OCI-LY3 (cell line): Measurements from ENCODE around the gene HMSD.

ENCODE experiments used
- H2AFZ ChIP-seq: fragments of 200-600, 300-600 bp; shearing (Covaris generic); 2 replicates; pipeline ENCODE4 v1.6.0; 2014; ENCODE audit warnings: antibody characterized with exemption, low read depth, low read length
- H3K27ac ChIP-seq: fragments of 200-600, 300-600 bp; sonication (generic); 2 replicates; pipeline ENCODE4 v1.5.1; 2014; ENCODE audit warnings: mild to moderate bottlenecking, low read length, moderate library complexity, mixed read lengths
- H3K27me3 ChIP-seq: fragments of 200-600, 300-600 bp; sonication (generic); 2 replicates; pipeline ENCODE4 v1.6.1; 2014; ENCODE audit warnings: low read depth, low read length, mixed read lengths
- H3K36me3 ChIP-seq: fragments of 200-600, 300-600 bp; sonication (generic); replicated peaks from 2 replicates; pipeline ENCODE3; 2014; ENCODE audit warnings: low read depth, low read length, mixed read lengths
- H3K4me1 ChIP-seq: fragments of 300-600, 200-600 bp; sonication (generic); 2 replicates; pipeline ENCODE4 v1.6.1; 2014; ENCODE audit warnings: low read length, mixed read lengths
- H3K4me2 ChIP-seq: fragments of 200-600, 300-600 bp; sonication (generic); 2 replicates; pipeline ENCODE4 v1.6.1; 2014; ENCODE audit warnings: low read length, mixed read lengths
- H3K4me3 ChIP-seq: fragments of 300-600, 200-600 bp; sonication (generic); 2 replicates; pipeline ENCODE4 v1.5.1; 2014; ENCODE audit warnings: antibody characterized with exemption, mild to moderate bottlenecking, low read length, moderate library complexity
- H3K79me2 ChIP-seq: fragments of 300-600, 200-600 bp; shearing (Covaris generic); 2 replicates; pipeline ENCODE4 v1.6.1; 2014; ENCODE audit warnings: mild to moderate bottlenecking, low read length, mixed read lengths
- H3K9ac ChIP-seq: fragments of 300-600, 200-600 bp; shearing (Covaris generic); 2 replicates; pipeline ENCODE4 v1.6.0; 2014; ENCODE audit warnings: mild to moderate bottlenecking, low read length, moderate library complexity
- H3K9me3 ChIP-seq: fragments of 200-600, 300-600 bp; shearing (Covaris generic); 2 replicates; pipeline ENCODE4 v1.6.1; 2014; ENCODE audit warnings: low read length, mixed read lengths; ENCODE audit not compliant: insufficient read depth
- H4K20me1 ChIP-seq: fragments of 200-600, 300-600 bp; sonication (generic); 2 replicates; pipeline ENCODE4 v1.6.1; 2016; ENCODE audit warnings: low read length, mixed read lengths; ENCODE audit not compliant: insufficient read depth
- CTCF ChIP-seq: fragments of 200-600, 300-600 bp; sonication (generic); IDR thresholded peaks from 2 replicates; pipeline ENCODE4 v1.5.1; 2014; ENCODE audit warnings: antibody characterized with exemption, low read length, low read depth
- EZH2phosphoT487 ChIP-seq: fragments of 200-600 bp; shearing (Covaris generic); IDR thresholded peaks from 2 replicates; pipeline ENCODE4 v1.6.1; 2018; ENCODE audit warnings: antibody characterized with exemption, mixed run types, low read depth

Gene HMSD

GRCh38 chr18:63987743-63988142, 38.6 kb downstream of the HMSD start:
- Histone ChIP-seq H3K9ac (no peak overlapping the region), H2AFZ (no peak overlapping the region), H3K4me2 (no peak overlapping the region), H3K27ac (no peak overlapping the region), H3K36me3 (peaks cover 3% of the 10 kb centered on the region), H3K4me1 (no peaks in the 10 kb centered on the region), H3K79me2 (no peaks in the 10 kb centered on the region), H3K9me3 (no peaks in the 10 kb centered on the region), H4K20me1 (no peaks in the 10 kb centered on the region), H3K27me3 (no peaks in the 10 kb centered on the region), H3K4me3 (no peak overlapping the region)
- TF ChIP-seq CTCF (no peak), EZH2phosphoT487 (no peak)

GRCh38 chr18:63992751-63993150, 43.6 kb downstream of the HMSD start:
- peaks cover 10% of the 10 kb centered on the region for H3K36me3 ChIP-seq
- H3K9me3 ChIP-seq = peaks cover 15% of the 10 kb centered on the region
- TF ChIP-seq CTCF = no peak
- TF ChIP-seq EZH2phosphoT487 = no peak
- no peaks in the 10 kb centered on the region for H4K20me1 ChIP-seq
- H2AFZ ChIP-seq = no peak overlapping the region
- no peak overlapping the region for H3K4me2 ChIP-seq
- no peaks in the 10 kb centered on the region for H3K4me1 ChIP-seq
- no peaks in the 10 kb centered on the region for H3K27me3 ChIP-seq
- no peak overlapping the region for H3K4me3 ChIP-seq
- H3K9ac ChIP-seq = no peak overlapping the region
- H3K79me2 ChIP-seq = no peaks in the 10 kb centered on the region
- no peak overlapping the region for H3K27ac ChIP-seq

GRCh38 chr18:63994783-63995399, 45.8 kb downstream of the HMSD start:
- Histone ChIP-seq H3K4me2 (no peak overlapping the region), H3K27me3 (no peaks in the 10 kb centered on the region), H4K20me1 (no peaks in the 10 kb centered on the region), H3K27ac (no peak overlapping the region), H3K9me3 (peaks cover 15% of the 10 kb centered on the region), H3K36me3 (peaks cover 10% of the 10 kb centered on the region), H3K79me2 (no peaks in the 10 kb centered on the region), H3K4me3 (no peak overlapping the region), H3K4me1 (no peaks in the 10 kb centered on the region), H2AFZ (no peak overlapping the region), H3K9ac (no peak overlapping the region)
- TF ChIP-seq EZH2phosphoT487 = no peak
- peak; percentile 99 for TF ChIP-seq CTCF

- no peak for TF ChIP-seq CTCF
- TF ChIP-seq EZH2phosphoT487 = no peak
- H3K9ac ChIP-seq = no peak overlapping the region
- H3K79me2 ChIP-seq = no peaks in the 10 kb centered on the region
- H3K4me1 ChIP-seq = no peaks in the 10 kb centered on the region
- H3K9me3 ChIP-seq = peaks cover 15% of the 10 kb centered on the region
- peaks cover 10% of the 10 kb centered on the region for H3K36me3 ChIP-seq
- no peak overlapping the region for H3K27ac ChIP-seq
- H2AFZ ChIP-seq = no peak overlapping the region
- H4K20me1 ChIP-seq = no peaks in the 10 kb centered on the region
- H3K4me2 ChIP-seq = no peak overlapping the region
- no peak overlapping the region for H3K4me3 ChIP-seq
- H3K27me3 ChIP-seq = no peaks in the 10 kb centered on the region
Observed at GRCh38 chr18:63997041-63997440, 47.9 kb downstream of the HMSD start.
